Esophagus squamous epithelium (tissue), 5 donors: ENCODE results near the gene VPS33A. TPM values are rescaled to one million over a fixed set of nuclear protein-coding genes. Genes with fewer than 3 reads are reported as not detected.

ENCODE experiments used
- DNase-seq: peaks from one replicate; lab custom pipeline; 2025; lab: John Stamatoyannopoulos, UW
- H3K27ac ChIP-seq, 4 donors: fragments of 200-600 bp; sonication (generic); one replicate each; pipeline ENCODE4 v1.5.1; 2016 to 2019; ENCODE audit warnings: mild to moderate bottlenecking in 1 of 4
- H3K27me3 ChIP-seq, 4 donors: fragments of 200-600 bp; sonication (generic); 1 replicate in 3 of 4; 2 replicates in 1 of 4; pipeline versions ENCODE4 v1.5.1 to v1.6.0; 2017 to 2021; ENCODE audit warnings: antibody characterized with exemption in 1 of 4
- H3K36me3 ChIP-seq, 3 donors: fragments of 200-600 bp; sonication (generic); one replicate each; pipeline ENCODE4 v1.5.1; 2016 to 2019
- H3K4me1 ChIP-seq, 3 donors: fragments of 200-600 bp; sonication (generic); one replicate each; pipeline ENCODE4 v1.5.1; 2017 to 2019
- H3K4me3 ChIP-seq, 4 donors: fragments of 200-600 bp; sonication (generic); 1 replicate in 3 of 4; 2 replicates in 1 of 4; pipeline ENCODE4 v1.5.1; 2016 to 2019; ENCODE audit warnings: mild to moderate bottlenecking in 2 of 4, moderate library complexity in 1 of 4
- H3K9me3 ChIP-seq, 3 donors: fragments of 200-600 bp; sonication (generic); one replicate each; pipeline ENCODE4 v1.5.1; 2016 to 2019
- POLR2A ChIP-seq, 4 donors: fragments of 450-650 bp; IDR thresholded peaks; one replicate each; pipeline ENCODE4 v1.6.1; 2017; ENCODE audit warnings: antibody characterized with exemption in 4 of 4, mild to moderate bottlenecking in 4 of 4, moderate library complexity in 3 of 4
- WGBS, 2 donors: methylation state at CpG; one replicate each; pipeline ENCODE4 v1.1.5; 2018; 5-methylcytosine and 5-hydroxymethylcytosine counted together
- intact Hi-C: fragments of 100-400 bp; cut with DNase I; formaldehyde crosslinking; loops from one replicate; pipeline ENCODE4 v1.15.0; 2022
- total RNA-seq, 4 donors: library from RNA; depleted of rRNA; stranded (reverse); fragments of >200 nt; gene quantifications; one replicate each; pipeline ENCODE4 v1.1.0, GENCODE V29; 2016
- TF ChIP-seq, protein P1 (sequence below), 6 experiments: fragments of 450-650 bp in 4 of 6; fragments of 200-600 bp in 2 of 6; sonication (generic) in 2 of 6; IDR thresholded peaks; one replicate each; pipeline ENCODE4 v1.5.1; 2016 to 2019; ENCODE audit warnings: antibody characterized with exemption in 6 of 6, mild to moderate bottlenecking in 4 of 6, moderate library complexity in 4 of 6
- donor health status: DM: yes; HTN: yes; CAD: no.

The VPS33A gene
- total RNA-seq, 4 donors from 2014 or later = 11.5 to 16.7 (median 12.6) TPM

DNA sequence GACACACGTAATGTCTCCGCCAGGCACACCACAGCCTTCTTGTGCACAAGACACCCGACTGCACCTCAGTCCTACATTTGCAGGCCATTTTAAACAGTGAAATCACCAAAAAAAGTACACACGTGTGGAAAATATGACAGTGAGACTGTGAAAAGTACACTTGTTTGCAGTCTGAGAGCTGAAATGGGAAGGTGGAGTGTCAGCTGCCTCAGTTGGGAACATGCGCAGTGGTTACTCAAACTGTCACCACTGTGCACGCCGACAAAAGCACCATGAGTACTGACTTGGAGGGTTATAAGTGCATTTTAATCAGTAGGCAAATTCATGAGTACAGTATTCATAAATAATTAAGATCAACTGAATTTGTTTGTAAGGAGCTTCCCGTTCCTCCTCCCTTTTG lies 15.8 kb downstream of the VPS33A start:
- peaks cover 0 to 79% (median 10%) of the 10 kb centered on the region in 3 donors for H3K36me3 ChIP-seq
- H3K4me3 ChIP-seq = no peak overlapping the region
- TF ChIP-seq, protein P1, sequence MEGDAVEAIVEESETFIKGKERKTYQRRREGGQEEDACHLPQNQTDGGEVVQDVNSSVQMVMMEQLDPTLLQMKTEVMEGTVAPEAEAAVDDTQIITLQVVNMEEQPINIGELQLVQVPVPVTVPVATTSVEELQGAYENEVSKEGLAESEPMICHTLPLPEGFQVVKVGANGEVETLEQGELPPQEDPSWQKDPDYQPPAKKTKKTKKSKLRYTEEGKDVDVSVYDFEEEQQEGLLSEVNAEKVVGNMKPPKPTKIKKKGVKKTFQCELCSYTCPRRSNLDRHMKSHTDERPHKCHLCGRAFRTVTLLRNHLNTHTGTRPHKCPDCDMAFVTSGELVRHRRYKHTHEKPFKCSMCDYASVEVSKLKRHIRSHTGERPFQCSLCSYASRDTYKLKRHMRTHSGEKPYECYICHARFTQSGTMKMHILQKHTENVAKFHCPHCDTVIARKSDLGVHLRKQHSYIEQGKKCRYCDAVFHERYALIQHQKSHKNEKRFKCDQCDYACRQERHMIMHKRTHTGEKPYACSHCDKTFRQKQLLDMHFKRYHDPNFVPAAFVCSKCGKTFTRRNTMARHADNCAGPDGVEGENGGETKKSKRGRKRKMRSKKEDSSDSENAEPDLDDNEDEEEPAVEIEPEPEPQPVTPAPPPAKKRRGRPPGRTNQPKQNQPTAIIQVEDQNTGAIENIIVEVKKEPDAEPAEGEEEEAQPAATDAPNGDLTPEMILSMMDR (IDR thresholded peaks at IDR 0.05) = no peak
- TF ChIP-seq POLR2A (IDR thresholded peaks at IDR 0.05) = no peak
- WGBS, 2 donors = 91% methylated on average over 8 of the region's 8 CpGs
- intact Hi-C loops = no loop called here
- H3K4me1 ChIP-seq = no peaks in the 10 kb centered on the region
- H3K9me3 ChIP-seq = no peaks in the 10 kb centered on the region
- no peak for DNase-seq
- no peaks in the 10 kb centered on the region for H3K27me3 ChIP-seq
- H3K27ac ChIP-seq = no peak overlapping the region

DNA sequence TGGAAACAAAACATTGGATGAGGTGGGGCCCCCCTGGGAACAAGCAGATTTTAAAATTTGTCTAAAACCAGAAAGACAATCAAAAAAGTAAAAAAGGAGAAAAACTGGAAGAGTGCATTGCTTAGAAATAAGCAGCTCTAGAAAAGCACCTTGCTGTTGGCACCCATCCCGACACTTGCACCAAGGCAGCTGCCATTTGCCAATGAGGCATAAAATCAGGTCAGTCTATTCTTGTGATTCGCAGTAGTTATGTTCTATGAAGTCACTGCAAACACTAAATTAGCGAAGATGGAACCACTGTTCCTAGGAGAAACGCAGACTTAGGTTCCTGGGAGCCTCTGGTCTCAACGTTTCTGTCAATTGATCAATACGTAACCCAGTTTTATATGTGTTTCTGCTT lies 16.2 kb downstream of the VPS33A start:
- no peak for DNase-seq
- intact Hi-C loops = no loop called here
- Histone ChIP-seq H3K27me3 (no peaks in the 10 kb centered on the region), H3K27ac (no peak overlapping the region), H3K9me3 (no peaks in the 10 kb centered on the region), H3K36me3 (peaks cover 0 to 76% (median 10%) of the 10 kb centered on the region in 3 donors), H3K4me1 (no peaks in the 10 kb centered on the region), H3K4me3 (no peak overlapping the region)
- WGBS, 2 donors = 93% methylated on average over 6 of the region's 6 CpGs
- TF ChIP-seq POLR2A (IDR thresholded peaks at IDR 0.05) = no peak
- TF ChIP-seq, protein P1 (IDR thresholded peaks at IDR 0.05) = no peak

DNA sequence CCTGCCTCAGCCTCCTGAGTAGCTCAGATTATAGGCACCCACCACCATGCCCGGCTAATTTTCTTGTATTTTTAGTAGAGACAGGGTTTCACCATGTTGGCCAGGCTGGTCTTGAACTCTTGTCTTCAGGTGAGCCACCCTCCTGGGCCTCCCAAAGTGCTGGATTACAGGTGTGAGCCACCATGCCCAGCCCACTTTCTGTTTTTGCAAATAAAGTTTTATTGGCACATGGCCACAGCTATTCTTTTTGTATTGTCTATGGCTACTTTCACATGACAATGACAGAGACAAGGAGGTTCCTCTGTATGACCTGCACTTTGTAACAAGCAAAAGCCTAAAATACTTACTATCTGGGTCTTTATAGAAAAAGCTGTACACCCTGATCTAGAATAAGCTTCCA lies 20.7 kb downstream of the VPS33A start:
- Histone ChIP-seq H3K9me3 (no peaks in the 10 kb centered on the region), H3K27ac (no peak overlapping the region), H3K27me3 (no peaks in the 10 kb centered on the region), H3K4me1 (no peaks in the 10 kb centered on the region), H3K36me3 (peaks cover 0 to 80% (median 23%) of the 10 kb centered on the region in 3 donors), H3K4me3 (no peak overlapping the region)
- TF ChIP-seq, protein P1 (IDR thresholded peaks at IDR 0.05) = no peak
- TF ChIP-seq POLR2A (IDR thresholded peaks at IDR 0.05) = no peak
- 100% methylated on average over 1 of the region's 1 CpG for WGBS, 2 donors
- no peak for DNase-seq
- intact Hi-C loops = no loop called here

DNA sequence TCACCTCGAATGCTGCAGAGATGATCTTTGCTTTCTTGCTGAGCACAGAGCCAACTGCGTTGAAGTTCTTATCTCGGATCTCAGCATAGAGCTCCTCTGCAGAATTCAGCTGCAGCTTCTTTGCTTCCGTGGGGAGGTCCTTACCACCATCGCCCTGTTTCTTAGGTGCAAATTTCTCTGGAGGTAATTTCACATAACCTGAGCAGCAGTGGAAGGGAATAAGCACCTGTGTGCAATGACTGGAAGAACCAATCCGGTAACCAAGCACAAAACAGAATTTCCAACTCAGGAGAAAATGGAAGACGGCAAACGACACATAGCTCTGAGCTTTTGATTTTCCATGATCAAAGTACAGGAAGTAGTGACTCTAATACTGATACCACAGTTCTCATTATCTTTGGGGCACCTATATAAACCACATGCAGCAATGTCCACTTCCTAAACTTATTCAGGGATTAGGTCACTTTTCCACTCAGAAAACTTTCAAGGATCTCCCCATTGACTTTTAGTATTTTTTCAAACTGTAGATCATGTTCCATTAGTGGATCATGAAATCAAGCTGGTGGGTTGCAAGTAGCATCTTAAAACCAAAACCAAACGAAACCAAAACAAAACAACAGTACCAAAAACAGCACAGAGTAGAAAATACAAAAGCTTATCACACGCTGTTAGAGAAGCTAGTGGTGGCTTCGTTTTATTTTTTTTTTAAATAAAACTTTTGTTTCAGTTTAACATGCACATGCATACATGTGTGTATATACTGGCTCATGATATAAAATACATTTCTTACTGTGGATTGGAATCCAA lies 21.5 kb downstream of the VPS33A start:
- intact Hi-C loops = no loop called here
- no peaks in the 10 kb centered on the region for H3K27me3 ChIP-seq
- DNase-seq = no peak
- no peak overlapping the region for H3K27ac ChIP-seq
- no peak overlapping the region for H3K4me3 ChIP-seq
- WGBS, 2 donors = 70 to 81% methylated on average over 10 to 11 of the region's 11 CpGs
- peaks cover 0 to 80% (median 20%) of the 10 kb centered on the region in 3 donors for H3K36me3 ChIP-seq
- TF ChIP-seq, protein P1 (IDR thresholded peaks at IDR 0.05) = no peak
- TF ChIP-seq POLR2A (IDR thresholded peaks at IDR 0.05) = no peak
- H3K9me3 ChIP-seq = no peaks in the 10 kb centered on the region
- no peaks in the 10 kb centered on the region for H3K4me1 ChIP-seq

DNA sequence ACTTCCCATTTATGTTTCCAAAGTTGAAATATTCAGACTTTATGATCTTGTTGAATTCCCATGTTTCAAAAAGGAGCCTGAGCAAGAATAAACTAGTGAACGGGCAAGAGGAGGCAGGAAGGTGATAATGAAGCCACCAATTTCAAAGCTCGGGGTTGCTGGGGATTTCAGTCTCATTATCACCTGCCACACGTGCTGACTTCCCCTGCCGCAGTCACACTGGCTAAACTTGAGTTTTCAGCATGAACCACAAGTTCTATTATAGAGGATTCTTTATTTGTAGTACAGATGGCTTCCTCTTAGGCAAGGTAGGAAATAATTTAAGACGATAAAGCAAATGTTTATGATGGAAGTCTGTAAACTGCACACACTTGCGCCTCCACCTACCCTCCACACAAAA lies 22.3 kb downstream of the VPS33A start:
- Histone ChIP-seq H3K27ac (no peak overlapping the region), H3K4me3 (no peak overlapping the region), H3K36me3 (peaks cover 0 to 80% (median 14%) of the 10 kb centered on the region in 3 donors), H3K4me1 (no peaks in the 10 kb centered on the region), H3K9me3 (no peaks in the 10 kb centered on the region), H3K27me3 (no peaks in the 10 kb centered on the region)
- DNase-seq = no peak
- intact Hi-C loops = no loop called here
- 67 to 76% methylated on average over 6 of the region's 6 CpGs for WGBS, 2 donors
- TF ChIP-seq POLR2A (IDR thresholded peaks at IDR 0.05) = no peak
- TF ChIP-seq, protein P1 (IDR thresholded peaks at IDR 0.05) = no peak
